Pulmonary artery endothelial cell (primary cell): Measurements from ENCODE around the gene TBL2. TPM values are rescaled to one million over a fixed set of nuclear protein-coding genes. Genes with fewer than 3 reads are reported as not detected.
"Not testable (repeated sequence)": the region's sequence is repeated elsewhere in the genome, so short reads cannot be mapped to it uniquely, and the experiment has no call there.

ENCODE experiments used
- DNase-seq: peaks from one replicate; pipeline ENCODE4 v3.0.0-alpha.2; 2011; ENCODE audit warnings: low read depth, low spot score
- total RNA-seq: library from RNA; depleted of rRNA; stranded (reverse); fragments of >200 nt; gene quantifications from 2 replicates; pipeline ENCODE4 v1.2.3, GENCODE V29; 2014

The TBL2 gene
- total RNA-seq, 1 donor from 2014 or later: 47.0 TPM

- DNase-seq: no peak
Observed at GRCh38 chr7:73570977-73571376, 7.4 kb downstream of the TBL2 start.

- DNase-seq: no peak
Observed at GRCh38 chr7:73570521-73570920, 7.9 kb downstream of the TBL2 start.

DNA sequence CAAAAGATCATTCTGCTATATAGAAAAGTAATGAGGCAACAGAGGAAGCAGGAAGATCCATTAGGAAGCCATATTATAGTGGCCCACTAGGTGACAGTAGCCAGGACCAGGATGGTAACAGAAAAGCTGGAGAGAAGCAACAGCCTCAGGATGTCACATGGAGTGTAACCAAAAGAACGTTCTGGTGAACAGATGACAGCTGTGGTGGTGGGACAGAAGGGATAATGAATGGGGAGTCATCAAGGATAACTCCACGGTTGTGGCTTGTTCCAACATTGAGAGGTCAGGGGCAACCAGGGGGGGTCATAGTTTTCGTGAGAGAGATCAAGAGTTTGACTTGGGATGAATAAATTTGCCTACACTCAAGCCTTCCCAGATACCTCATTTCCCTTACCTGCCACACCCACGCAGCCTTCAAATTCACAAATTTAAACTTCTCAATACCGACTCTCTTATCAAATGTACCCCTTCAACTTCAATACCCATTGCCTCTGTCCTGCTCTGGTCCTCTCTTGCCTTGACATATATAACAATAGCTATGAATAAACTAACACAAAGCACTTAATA lies 9.3 kb downstream of the TBL2 start:
- no peak for DNase-seq

DNA sequence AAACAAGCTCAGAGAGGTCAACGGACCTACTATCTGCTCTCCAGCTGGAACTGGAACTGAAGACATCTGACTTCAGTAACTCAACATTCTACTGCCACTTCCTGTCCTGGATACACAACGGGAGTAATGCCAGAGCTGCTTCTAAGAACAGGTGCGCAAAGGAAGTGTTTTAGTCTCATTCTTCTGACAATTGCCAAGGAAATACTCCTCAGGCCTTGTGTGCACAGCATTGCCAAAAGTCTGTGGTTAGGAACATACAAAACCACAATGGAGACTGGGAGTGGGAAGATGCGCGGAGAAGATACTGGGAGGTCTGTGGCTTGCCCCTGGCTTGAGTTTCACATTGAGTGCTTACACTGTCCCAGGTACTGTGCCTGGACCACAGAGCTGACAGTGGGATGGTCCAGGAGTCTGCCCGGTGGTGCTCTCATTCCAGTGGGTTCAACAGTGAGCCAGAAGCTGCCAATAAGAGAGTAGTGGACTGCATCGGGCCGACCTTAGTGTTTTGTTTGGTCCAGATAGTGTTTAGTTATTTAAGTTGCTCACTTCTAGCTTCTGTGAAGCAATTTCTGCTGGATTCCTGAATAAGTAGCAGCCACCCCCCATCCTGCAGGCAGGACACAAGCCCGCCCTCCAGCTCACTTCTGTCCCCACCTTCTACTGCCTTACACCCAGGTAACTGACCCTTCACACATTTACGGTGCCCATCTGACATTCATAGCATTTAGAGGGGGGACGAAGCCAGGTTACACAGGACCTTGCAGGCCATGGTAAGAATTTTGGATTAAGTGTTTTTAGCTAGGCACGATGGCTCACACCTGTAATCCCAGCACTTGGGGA lies 10.3 kb downstream of the TBL2 start:
- no peak for DNase-seq

GRCh38 chr7:73567140-73567539 lies 11.2 kb downstream of the TBL2 start:
- DNase-seq: no peak

- not testable (repeated sequence) for DNase-seq
Observed at GRCh38 chr7:73566431-73566830, 11.9 kb downstream of the TBL2 start.

DNA sequence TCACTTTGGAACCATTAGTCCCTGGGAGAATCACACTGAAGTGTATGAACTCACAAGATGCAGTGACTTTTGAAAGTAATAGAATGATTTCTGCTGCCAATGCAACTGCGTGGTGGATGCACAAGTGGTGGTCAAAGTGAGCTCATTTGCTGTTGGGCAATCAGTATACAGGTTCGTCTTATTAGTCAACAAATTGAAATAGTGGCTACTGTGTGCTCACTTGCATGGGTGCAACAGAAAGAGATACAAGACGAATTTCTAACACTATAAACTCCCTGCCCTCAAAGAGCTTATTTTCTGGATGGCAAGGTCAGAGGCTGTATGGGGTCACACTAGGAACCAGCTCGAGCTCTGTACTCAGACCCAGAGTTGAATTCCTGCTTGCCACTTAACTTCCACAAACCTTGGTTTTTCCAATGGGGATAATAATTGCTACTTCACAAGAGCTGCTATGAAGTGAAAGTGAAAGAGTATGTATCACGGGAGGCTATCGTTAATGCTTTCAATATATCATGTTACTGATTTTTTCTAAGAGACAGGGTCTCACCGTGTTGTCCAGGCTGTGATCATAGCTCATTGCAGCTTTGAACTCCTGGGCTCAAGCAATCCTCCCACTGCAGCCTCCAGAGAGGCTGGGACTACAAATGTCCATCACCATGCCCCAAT lies 12.6 kb downstream of the TBL2 start:
- DNase-seq: no peak

- DNase-seq: no peak
Observed at GRCh38 chr7:73560109-73560835, 18.1 kb downstream of the TBL2 start.

DNA sequence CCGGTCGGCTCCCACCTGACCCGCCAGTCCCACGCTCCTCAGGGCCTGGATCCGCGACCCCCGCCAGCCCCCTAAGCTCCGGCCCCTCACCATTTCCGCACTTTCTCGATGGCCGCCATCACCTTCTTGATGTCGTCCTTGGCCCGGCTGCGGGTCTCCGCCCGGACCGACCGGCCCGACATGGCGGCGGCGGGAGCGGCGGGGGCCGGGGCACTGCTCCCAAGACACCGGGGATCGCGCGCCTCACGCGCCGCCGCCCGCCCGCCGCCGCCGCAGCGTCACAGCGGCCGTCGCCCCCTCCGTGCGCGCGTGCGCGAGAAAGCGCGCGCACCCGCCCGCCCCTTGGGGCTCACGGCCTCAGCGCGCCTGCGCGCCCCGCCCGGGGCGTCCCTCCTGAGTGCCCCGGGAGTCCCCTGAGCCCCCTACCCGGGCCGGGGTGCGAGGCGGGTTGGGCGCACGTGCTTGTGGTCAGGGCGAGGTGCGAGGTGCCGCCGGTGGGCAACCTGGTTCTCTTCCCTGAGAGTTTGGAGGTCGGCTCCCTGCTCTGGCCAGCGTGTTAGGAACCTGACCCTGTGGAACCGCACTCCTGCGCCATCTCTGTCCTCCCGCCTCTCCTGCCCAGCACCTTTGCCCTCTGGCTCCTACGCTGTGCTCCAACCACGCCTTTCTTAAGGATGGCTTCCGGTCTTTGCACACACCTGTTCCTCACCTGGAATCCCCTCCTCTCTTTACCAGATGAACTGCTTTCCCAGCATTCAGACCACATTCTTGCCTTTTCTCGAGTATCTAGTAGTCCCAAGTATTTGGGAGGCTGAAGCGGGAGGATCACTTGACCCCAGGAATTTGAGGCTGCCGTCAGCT lies 20.8 kb downstream of the TBL2 start, which contains the start of gene BCL7B:
Gene BCL7B (minus strand): TSS at position 294 of the 861 bp plus-strand sequence. CDS start 112 bp downstream, at position 182.
- DNase-seq: no peak

GRCh38 chr7:73557108-73557396 lies 21.3 kb downstream of the TBL2 start:
- peak; percentile 77 for DNase-seq

DNA sequence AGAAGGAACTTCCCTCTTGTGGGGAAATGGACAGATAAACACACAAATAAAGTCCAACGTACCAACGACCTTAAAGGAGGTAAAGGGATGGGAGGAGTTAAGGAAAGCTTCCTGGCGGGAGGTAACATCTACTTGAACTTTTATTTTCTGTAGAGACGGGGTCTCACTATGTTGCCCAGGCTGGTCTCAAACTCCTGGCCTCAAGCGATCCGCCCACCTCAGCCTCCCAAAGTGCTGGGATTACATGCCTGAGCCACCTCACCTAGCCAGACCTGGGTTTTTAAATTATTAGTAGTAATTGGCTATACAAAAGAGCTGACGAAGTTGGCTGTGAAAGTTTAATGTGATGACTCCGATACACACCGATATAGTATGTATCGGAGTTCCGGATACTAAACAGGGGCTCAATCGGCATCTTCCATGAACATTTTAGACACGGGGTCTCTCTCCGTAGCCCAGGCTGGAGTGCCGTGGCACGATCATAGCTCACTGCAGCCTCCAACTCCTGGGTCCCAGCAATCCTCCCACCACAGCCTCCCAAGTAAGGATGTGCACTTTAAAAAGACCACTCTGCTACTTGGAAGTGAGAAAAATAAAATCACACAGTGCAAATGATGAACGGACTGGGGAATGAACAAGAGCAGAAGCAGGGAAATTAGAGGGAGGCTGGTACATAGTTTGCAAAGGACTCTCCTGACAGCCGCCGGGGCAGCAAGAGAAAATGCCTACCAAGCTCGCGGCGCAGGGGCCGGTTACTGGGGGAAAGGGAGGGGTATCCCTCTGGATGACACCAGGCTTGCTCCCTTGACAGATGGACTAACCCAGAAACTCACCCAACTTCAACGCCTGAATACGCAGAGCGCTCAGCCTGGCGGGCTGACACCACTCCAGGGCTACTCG lies 21.9 kb downstream of the TBL2 start:
- no peak for DNase-seq

DNA sequence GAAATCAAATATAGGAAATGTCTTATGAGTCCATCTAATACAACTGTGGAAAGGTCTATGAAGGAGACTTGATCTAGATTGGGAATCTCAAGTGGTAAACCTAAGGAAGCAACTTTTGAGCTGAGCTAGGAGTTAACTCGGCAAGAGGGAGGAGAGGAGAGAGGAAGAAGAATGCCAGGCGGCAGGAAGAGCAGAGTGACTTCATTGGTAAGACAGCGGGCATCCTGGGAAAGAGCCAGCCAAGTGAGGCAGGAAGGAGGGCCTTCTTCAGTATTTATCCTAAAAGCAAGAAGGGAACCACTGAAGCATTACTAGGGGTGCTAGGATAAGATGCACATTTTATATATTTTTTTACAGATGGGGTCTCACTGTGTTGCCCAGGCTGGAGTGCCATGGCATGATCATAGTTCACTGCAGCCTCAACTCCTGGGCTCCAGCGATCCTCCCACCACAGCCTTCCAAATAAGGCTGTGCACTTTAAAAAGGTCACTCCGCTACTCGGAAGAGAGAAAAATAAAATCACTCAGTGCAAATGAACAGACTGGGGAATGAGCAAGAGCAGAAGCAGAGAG lies 22.9 kb downstream of the TBL2 start:
- DNase-seq: no peak

- DNase-seq: not testable (repeated sequence)
Observed at GRCh38 chr7:73550093-73550492, 28.3 kb downstream of the TBL2 start.

DNA sequence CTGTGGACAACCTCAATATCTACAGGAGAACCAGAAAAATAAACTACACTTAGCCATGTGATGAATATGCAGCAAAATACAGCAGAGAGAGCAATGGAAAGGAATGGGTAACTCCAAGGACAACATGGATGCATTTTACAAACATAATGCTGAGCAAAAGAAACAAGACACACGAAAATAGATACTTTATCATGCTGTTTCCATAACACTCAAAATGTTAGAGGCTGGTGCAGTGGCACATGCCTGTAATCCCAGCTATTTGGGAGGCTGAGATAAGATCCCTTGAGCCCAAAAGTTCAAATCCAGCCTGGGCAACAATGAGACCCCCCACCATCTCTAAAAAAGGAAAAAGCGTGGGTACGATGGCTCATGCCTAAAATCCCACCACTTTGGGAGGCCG lies 29.2 kb downstream of the TBL2 start:
- no peak for DNase-seq

DNA sequence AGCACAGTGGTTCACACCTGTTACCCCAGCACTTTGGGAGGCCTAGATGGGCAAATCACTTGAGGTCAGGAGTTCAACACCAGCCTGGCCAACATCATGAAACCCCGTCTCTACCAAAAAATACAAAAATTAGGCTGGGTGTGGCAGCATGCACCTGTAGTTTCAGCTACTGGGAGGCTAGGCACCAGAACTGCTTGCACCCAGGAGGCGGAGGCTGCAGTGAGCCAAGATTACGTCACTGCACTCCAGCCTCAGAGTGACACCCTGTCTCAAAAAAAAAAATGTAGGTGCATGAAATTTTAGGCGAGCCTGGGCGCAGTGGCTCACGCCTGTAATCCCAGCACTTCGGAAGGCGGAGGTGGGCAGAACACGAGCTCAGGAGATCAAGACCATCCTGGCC lies 30.5 kb downstream of the TBL2 start:
- no peak for DNase-seq

- DNase-seq: no peak
Observed at GRCh38 chr7:73544678-73545077, 33.7 kb downstream of the TBL2 start.

DNA sequence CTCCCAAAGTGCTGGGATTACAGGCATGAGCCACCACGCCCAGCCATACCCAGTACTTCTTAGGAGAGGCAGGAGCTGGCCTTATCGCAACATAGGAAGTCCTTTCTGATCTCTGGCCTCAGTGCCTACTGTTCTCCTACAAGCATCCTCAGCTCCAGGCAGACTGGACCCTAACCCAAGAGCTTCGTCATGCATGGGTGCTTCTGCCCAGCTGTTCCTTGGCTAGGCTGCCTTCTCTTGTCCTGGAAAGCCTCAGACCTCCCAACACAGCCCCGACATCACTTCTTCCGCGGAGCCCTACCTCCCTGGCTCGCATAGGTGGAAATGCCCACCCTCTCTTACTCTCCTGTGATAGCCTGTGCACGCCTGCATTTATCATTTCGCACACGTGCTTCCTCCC lies 36.7 kb downstream of the TBL2 start:
- no peak for DNase-seq

DNA sequence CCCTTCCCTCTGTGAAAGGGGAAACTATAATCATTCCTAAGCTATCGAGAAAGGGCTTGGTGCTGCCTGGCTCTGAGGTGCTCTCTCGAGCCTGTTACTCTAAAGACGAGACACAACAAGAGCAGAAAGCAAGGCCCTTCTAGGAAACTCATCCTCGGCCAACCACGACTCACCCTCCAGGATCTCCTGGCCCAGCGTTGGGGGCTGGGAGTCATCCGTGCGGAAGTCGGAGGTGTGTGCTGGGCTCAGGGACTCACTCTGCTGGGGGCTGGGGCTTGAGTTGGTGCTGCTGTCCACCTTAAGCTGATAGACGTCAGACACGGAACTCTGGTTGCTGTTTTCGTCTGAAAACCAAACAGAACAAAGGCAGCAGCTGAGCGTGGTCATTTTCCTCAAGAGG lies 38.7 kb downstream of the TBL2 start:
- no peak for DNase-seq

DNA sequence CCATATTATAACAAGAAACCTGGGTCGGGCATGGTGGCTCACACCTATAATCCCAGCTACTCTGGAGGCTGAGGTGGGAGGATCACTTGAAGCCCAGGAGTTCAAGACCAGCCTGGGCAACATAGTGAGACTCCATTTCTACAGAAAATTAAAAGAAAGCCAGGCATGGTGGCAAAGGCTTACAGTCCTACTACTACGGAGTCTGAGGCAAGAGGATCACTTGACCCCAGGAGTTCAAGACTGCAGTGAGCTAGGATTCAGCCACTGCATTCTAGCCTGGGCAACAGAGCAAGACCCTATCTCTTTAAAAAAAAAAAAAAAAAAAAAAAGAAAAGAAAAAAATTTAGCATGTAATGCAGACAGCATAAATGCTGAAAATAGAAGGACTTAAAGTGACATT lies 39.9 kb downstream of the TBL2 start:
- not testable (repeated sequence) for DNase-seq

DNA sequence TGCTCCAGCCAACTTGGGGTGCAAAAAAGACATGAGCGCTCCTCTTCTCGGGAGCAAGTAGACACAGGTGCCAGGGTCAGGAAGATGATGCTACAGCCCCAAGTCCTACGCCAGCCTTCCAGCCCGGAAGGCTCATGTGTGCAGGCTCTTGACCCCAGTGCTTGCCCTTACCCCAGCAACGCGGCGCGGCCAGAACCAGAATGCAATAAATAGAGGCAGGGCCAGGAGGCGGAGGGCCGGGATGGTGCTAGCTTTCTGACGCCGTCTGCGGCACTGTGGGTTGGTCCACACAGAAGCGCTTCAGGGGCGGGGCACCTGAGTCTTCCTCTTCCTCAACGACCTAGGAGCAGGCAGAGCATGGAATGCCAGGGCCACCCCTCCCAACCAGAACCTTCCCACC lies 41.3 kb downstream of the TBL2 start:
- no peak for DNase-seq
